IPS-20b (cell line): ENCODE measurements around the gene TTLL3.

ENCODE experiments used
- H3K27ac ChIP-seq: one replicate; pipeline ENCODE4 v1.5.1; 2013; ENCODE audit warnings: low read length
- H3K27me3 ChIP-seq: 2 replicates; pipeline ENCODE4 v1.6.1; 2013; ENCODE audit warnings: mild to moderate bottlenecking, low read length, inconsistent platforms; ENCODE audit not compliant: insufficient read depth
- H3K36me3 ChIP-seq: 2 replicates; pipeline ENCODE4 v1.6.1; 2013; ENCODE audit warnings: low read depth, mild to moderate bottlenecking, inconsistent platforms, low read length, moderate library complexity; ENCODE audit not compliant: insufficient read depth
- H3K4me1 ChIP-seq: 2 replicates; pipeline ENCODE4 v1.6.1; 2013; ENCODE audit warnings: mild to moderate bottlenecking, control low read depth, inconsistent platforms, low read length, moderate library complexity; ENCODE audit not compliant: insufficient read depth
- H3K4me3 ChIP-seq: 2 replicates; pipeline ENCODE4 v1.5.1; 2013; ENCODE audit warnings: mild to moderate bottlenecking, low read length, inconsistent platforms
- H3K9ac ChIP-seq: 2 replicates; pipeline ENCODE4 v1.6.1; 2013; ENCODE audit warnings: low read depth, mild to moderate bottlenecking, inconsistent platforms, low read length, moderate library complexity
- H3K9me3 ChIP-seq: 2 replicates; pipeline ENCODE4 v1.6.1; 2013; ENCODE audit warnings: mild to moderate bottlenecking, low read depth, low read length, inconsistent platforms; ENCODE audit not compliant: insufficient read depth

Gene TTLL3

GRCh38 chr3:9809615-9810432, at the start of gene TTLL3:
TSS of gene TTLL3 (plus strand) at chr3:9810262. CDS start at chr3:9810662, 400 bp downstream.
- H3K4me3 ChIP-seq, result peak within 1 kb of the TSS; percentile 72
- peaks cover 24% of the 10 kb centered on the region for H3K36me3 ChIP-seq
- no peak within 1 kb of the TSS for H3K27ac ChIP-seq
- peaks cover 16% of the 10 kb centered on the region for H3K27me3 ChIP-seq
- peaks cover 3% of the 10 kb centered on the region; the same call in 1 of the 2 replicates for H3K4me1 ChIP-seq
- peak within 1 kb of the TSS; percentile 59; the same call in 1 of the 2 replicates for H3K9ac ChIP-seq
- no peaks in the 10 kb centered on the region for H3K9me3 ChIP-seq

GRCh38 chr3:9760779-9761505, 49.1 kb upstream of the TTLL3 start:
- H3K27ac ChIP-seq, result no peak overlapping the region
- no peaks in the 10 kb centered on the region; the same call in 1 of the 2 replicates for H3K27me3 ChIP-seq
- H3K4me3 ChIP-seq, result no peak overlapping the region
- H3K9ac ChIP-seq, result no peak overlapping the region
- H3K4me1 ChIP-seq, result no peaks in the 10 kb centered on the region
- no peaks in the 10 kb centered on the region for H3K9me3 ChIP-seq
- H3K36me3 ChIP-seq, result peaks cover 28% of the 10 kb centered on the region

- Histone ChIP-seq H3K9me3 (no peaks in the 10 kb centered on the region), H3K4me1 (0 out of 2 replicates have a peak, but pooled peaks cover 3% of the 10 kb centered on the region), H3K9ac (no peak overlapping the region), H3K4me3 (no peak overlapping the region), H3K36me3 (peaks cover 18% of the 10 kb centered on the region), H3K27ac (no peak overlapping the region), H3K27me3 (peaks cover 9% of the 10 kb centered on the region; the same call in 1 of the 2 replicates)
These were observed 48.1 kb upstream of the TTLL3 start for GRCh38 chr3:9761919-9762318.

GRCh38 chr3:9762871-9763270, 47.2 kb upstream of the TTLL3 start:
- Histone ChIP-seq H3K9me3 (no peaks in the 10 kb centered on the region), H3K36me3 (peaks cover 12% of the 10 kb centered on the region; the same call in 1 of the 2 replicates), H3K27ac (no peak overlapping the region), H3K4me3 (no peak overlapping the region), H3K9ac (no peak overlapping the region), H3K4me1 (0 out of 2 replicates have a peak, but pooled peaks cover 3% of the 10 kb centered on the region), H3K27me3 (peaks cover 18% of the 10 kb centered on the region)

- peaks cover 44% of the 10 kb centered on the region for H3K27me3 ChIP-seq
- no peak overlapping the region for H3K27ac ChIP-seq
- H3K9me3 ChIP-seq, result no peaks in the 10 kb centered on the region
- no peak overlapping the region; the same call in 1 of the 2 replicates for H3K9ac ChIP-seq
- H3K4me1 ChIP-seq, result 0 out of 2 replicates have a peak, but pooled peaks cover 3% of the 10 kb centered on the region
- no peak overlapping the region for H3K4me3 ChIP-seq
- no peaks in the 10 kb centered on the region for H3K36me3 ChIP-seq
These were observed 44.2 kb upstream of the TTLL3 start for GRCh38 chr3:9765865-9766264.

GRCh38 chr3:9767418-9767817, 42.6 kb upstream of the TTLL3 start:
- Histone ChIP-seq H3K4me3 (no peak overlapping the region), H3K9me3 (no peaks in the 10 kb centered on the region), H3K9ac (no peak overlapping the region), H3K27ac (no peak overlapping the region), H3K4me1 (0 out of 2 replicates have a peak, but pooled peaks cover 3% of the 10 kb centered on the region), H3K27me3 (peaks cover 59% of the 10 kb centered on the region), H3K36me3 (no peaks in the 10 kb centered on the region)

- H3K9ac ChIP-seq, result no peak overlapping the region
- no peaks in the 10 kb centered on the region for H3K9me3 ChIP-seq
- H3K27me3 ChIP-seq, result peaks cover 64% of the 10 kb centered on the region
- no peak overlapping the region for H3K4me3 ChIP-seq
- H3K36me3 ChIP-seq, result no peaks in the 10 kb centered on the region
- 0 out of 2 replicates have a peak, but pooled peaks cover 3% of the 10 kb centered on the region for H3K4me1 ChIP-seq
- no peak overlapping the region for H3K27ac ChIP-seq
These were observed 41.8 kb upstream of the TTLL3 start for GRCh38 chr3:9768141-9768775.

GRCh38 chr3:9769012-9769411, 41.0 kb upstream of the TTLL3 start:
- Histone ChIP-seq H3K27ac (no peak overlapping the region), H3K9me3 (no peaks in the 10 kb centered on the region)

GRCh38 chr3:9769426-9770275, 40.4 kb upstream of the TTLL3 start, which contains the start of gene CAMK1:
TSS of gene CAMK1 (minus strand) at chr3:9769947. CDS start at chr3:9767749, 2,198 bp downstream.
- Histone ChIP-seq H3K9me3 (no peaks in the 10 kb centered on the region), H3K27me3 (peaks cover 64% of the 10 kb centered on the region), H3K9ac (peak within 1 kb of the TSS; percentile 54; the same call in 1 of the 2 replicates), H3K27ac (no peak within 1 kb of the TSS), H3K4me1 (0 out of 2 replicates have a peak, but pooled peaks cover 3% of the 10 kb centered on the region), H3K4me3 (peak within 1 kb of the TSS; percentile 70), H3K36me3 (no peaks in the 10 kb centered on the region)

More at GRCh38 chr3:9769012-9769411, 41.0 kb upstream of the TTLL3 start:
- Histone ChIP-seq H3K27me3 (peaks cover 64% of the 10 kb centered on the region), H3K9ac (no peak overlapping the region), H3K4me3 (peak overlapping the region; percentile 70), H3K36me3 (no peaks in the 10 kb centered on the region), H3K4me1 (0 out of 2 replicates have a peak, but pooled peaks cover 3% of the 10 kb centered on the region)

GRCh38 chr3:9770276-9770812, 39.7 kb upstream of the TTLL3 start:
- H3K27me3 ChIP-seq, result peaks cover 64% of the 10 kb centered on the region
- H3K4me3 ChIP-seq, result peak overlapping the region; percentile 70
- H3K9ac ChIP-seq, result peak overlapping the region; percentile 54; the same call in 1 of the 2 replicates
- H3K36me3 ChIP-seq, result no peaks in the 10 kb centered on the region
- 0 out of 2 replicates have a peak, but pooled peaks cover 3% of the 10 kb centered on the region for H3K4me1 ChIP-seq
- no peaks in the 10 kb centered on the region for H3K9me3 ChIP-seq
- H3K27ac ChIP-seq, result no peak overlapping the region
